Panc1 (cell line): ENCODE results near the gene MTA2. TPM values are rescaled to one million over a fixed set of nuclear protein-coding genes. Genes with fewer than 3 reads are reported as not detected.
A peak's percentile ranks its signal among the peaks of the same experiment; 100 is the strongest.

Source experiments
- ATAC-seq: fragments of 200-7000 bp; cut with Tn5 transposase; 2 replicates; pipeline ENCODE4 v1.9.1; 2020; ENCODE audit warnings: mild to moderate bottlenecking, moderate library complexity
- BruUV-seq: library from RNA; stranded (reverse); fragments of 400-500 nt; replicated peaks from 2 replicates; lab custom pipeline; 2021; lab: Mats Ljungman, UMichigan
- CTCF ChIA-PET: fragments of 300-600 bp; sonication (Branson Sonifier 250); formaldehyde crosslinking; loops from one replicate; lab custom pipeline; 2022; ENCODE audit warnings: antibody characterized with exemption; lab: Charles Lee
- POLR2A ChIA-PET: fragments of 300-600 bp; sonication (Branson Sonifier 250); formaldehyde crosslinking; loops from one replicate; lab custom pipeline; 2022; ENCODE audit warnings: antibody characterized with exemption; lab: Charles Lee
- DNase-seq: peaks from one replicate; pipeline ENCODE4 v3.0.0-alpha.2; 2010; ENCODE audit warnings: low read depth, low spot score
- H3K27ac ChIP-seq: 2 replicates; pipeline ENCODE4 v1.5.1; 2011; ENCODE audit warnings: mild to moderate bottlenecking, low read length, inconsistent platforms
- H3K27me3 ChIP-seq: fragments of 200-500 bp; sonication (Bioruptor generic); 2 replicates; pipeline ENCODE4 v1.6.0; 2014; ENCODE audit warnings: low read length, inconsistent platforms; ENCODE audit not compliant: control insufficient read depth, insufficient read depth
- H3K36me3 ChIP-seq: fragments of 200-500 bp; sonication (Bioruptor generic); 2 replicates; pipeline ENCODE4 v1.5.1; 2014; ENCODE audit warnings: inconsistent platforms, mild to moderate bottlenecking, low read length, moderate library complexity; ENCODE audit not compliant: control insufficient read depth, insufficient read depth
- H3K4me1 ChIP-seq: 2 replicates; pipeline ENCODE4 v1.5.1; 2011; ENCODE audit warnings: inconsistent platforms, mild to moderate bottlenecking, low read length, moderate library complexity; ENCODE audit not compliant: control insufficient read depth, insufficient read depth
- H3K4me3 ChIP-seq, 2 experiments: 2 replicates each; pipeline ENCODE4 v1.5.1; 2011 to 2012; ENCODE audit warnings: low read depth in 2 of 2, low read length in 2 of 2, mild to moderate bottlenecking in 2 of 2, inconsistent platforms in 1 of 2, moderate library complexity in 1 of 2
- H3K9me3 ChIP-seq: fragments of 200-500 bp; sonication (Bioruptor generic); 2 replicates; pipeline ENCODE4 v1.5.1; 2014; ENCODE audit warnings: low read depth, mild to moderate bottlenecking, inconsistent platforms, low read length, moderate library complexity; ENCODE audit not compliant: control insufficient read depth, insufficient read depth
- POLR2AphosphoS5 ChIP-seq: IDR thresholded peaks from 2 replicates; pipeline ENCODE4 v1.6.1; 2012; ENCODE audit warnings: mild to moderate bottlenecking, low read depth, low read length, moderate library complexity
- SIN3A ChIP-seq: IDR thresholded peaks from 2 replicates; pipeline ENCODE4 v1.6.1; 2012; ENCODE audit warnings: low read depth, mild to moderate bottlenecking, low read length, moderate library complexity, borderline replicate concordance; ENCODE audit not compliant: insufficient read depth
- TCF7L2 ChIP-seq: IDR thresholded peaks from 2 replicates; pipeline ENCODE4 v1.6.1; 2011; ENCODE audit warnings: mild to moderate bottlenecking, low read depth, low read length, inconsistent platforms
- in situ Hi-C: cut with HindIII; loops from 2 replicates; pipeline ENCODE4 v1.10.0; 2016; ENCODE audit warnings: low sequenced_read_pairs, low pct_unique_long_range_greater_than_20kb
- intact Hi-C: fragments of 100-400 bp; cut with micrococcal nuclease; formaldehyde crosslinking; loops from one replicate; pipeline ENCODE4 v1.10.0; 2022; ENCODE audit not compliant: unreplicated experiment
- total RNA-seq: library from RNA; stranded (reverse); gene quantifications from one replicate; pipeline ENCODE4 v1.2.1, GENCODE V29; 2021; ENCODE audit not compliant: unreplicated experiment
- TF ChIP-seq, protein P1 (sequence below): fragments of 450-650 bp; IDR thresholded peaks from 2 replicates; pipeline ENCODE4 v1.5.1; 2017; ENCODE audit warnings: mild to moderate bottlenecking
- TF ChIP-seq, protein P2 (sequence below), 2 experiments: IDR thresholded peaks; 2 replicates each; pipeline ENCODE4 v1.6.1; 2011 to 2012; ENCODE audit warnings: low read depth in 2 of 2, control low read depth in 1 of 2, low read length in 1 of 2, mild to moderate bottlenecking in 1 of 2, moderate library complexity in 1 of 2; ENCODE audit not compliant: insufficient read depth in 1 of 2

Gene MTA2
- total RNA-seq, 1 experiment from 2014 or later, result 163 TPM

DNA sequence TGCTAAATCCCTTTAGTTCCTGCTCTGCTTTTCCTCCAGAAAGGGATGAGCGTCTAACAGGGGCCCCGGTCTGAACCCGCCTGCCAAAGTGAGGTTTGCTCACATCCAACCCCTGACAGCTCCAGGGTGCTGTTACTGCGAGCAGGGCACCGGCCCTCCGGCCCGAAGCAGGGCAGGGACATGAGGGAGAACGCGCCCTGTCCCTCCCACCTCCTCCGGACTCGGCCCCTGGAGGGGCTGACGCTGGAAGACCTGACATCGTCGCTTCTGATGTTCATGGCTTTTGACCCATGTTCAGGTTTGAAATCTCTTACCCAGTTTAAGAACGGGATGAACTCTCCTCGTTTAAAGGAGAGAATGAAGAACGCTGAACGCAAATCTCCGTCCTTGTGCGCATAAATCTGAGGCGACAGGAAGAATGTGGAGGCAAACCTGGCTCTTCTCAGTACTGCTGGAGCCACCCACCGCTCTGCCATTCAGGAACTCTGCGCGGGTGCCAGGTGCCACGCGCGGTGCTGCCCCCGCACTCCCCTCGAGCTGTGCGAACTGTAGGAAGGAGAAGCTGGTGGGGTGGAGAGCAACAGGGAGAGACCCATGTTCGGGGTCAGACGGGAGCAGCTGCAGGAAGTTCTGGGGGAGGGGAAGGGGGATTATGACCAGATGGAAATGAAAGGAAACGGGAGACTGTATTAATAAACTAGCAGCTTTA, 27.1 kb downstream of the MTA2 start:
- Histone ChIP-seq H3K27ac (peak overlapping the region; percentile 98), H3K4me3 (peak overlapping the region; percentile 81 to 100), H3K9me3 (no peaks in the 10 kb centered on the region), H3K4me1 (peaks cover 42% of the 10 kb centered on the region), H3K36me3 (peaks cover 31% of the 10 kb centered on the region), H3K27me3 (no peaks in the 10 kb centered on the region)
- DNase-seq, result no peak
- CTCF ChIA-PET, result interaction anchor here (0.7 to 1.0 kb wide), 4 partner anchors 14 to 150 kb away, joined by 3 to 7 read pairs (median 4); partner anchors contain the start of gene TUT1
- POLR2A ChIA-PET, result interaction anchor here (1.0 kb wide), 3 partner anchors 16 to 28 kb away, joined by 3 to 9 read pairs (median 7); partner anchors contain the start of gene AHNAK
- 0 out of 2 replicates have a peak, but pooled peaks have one; percentile 1 for TF ChIP-seq SIN3A
- TF ChIP-seq, protein P1, sequence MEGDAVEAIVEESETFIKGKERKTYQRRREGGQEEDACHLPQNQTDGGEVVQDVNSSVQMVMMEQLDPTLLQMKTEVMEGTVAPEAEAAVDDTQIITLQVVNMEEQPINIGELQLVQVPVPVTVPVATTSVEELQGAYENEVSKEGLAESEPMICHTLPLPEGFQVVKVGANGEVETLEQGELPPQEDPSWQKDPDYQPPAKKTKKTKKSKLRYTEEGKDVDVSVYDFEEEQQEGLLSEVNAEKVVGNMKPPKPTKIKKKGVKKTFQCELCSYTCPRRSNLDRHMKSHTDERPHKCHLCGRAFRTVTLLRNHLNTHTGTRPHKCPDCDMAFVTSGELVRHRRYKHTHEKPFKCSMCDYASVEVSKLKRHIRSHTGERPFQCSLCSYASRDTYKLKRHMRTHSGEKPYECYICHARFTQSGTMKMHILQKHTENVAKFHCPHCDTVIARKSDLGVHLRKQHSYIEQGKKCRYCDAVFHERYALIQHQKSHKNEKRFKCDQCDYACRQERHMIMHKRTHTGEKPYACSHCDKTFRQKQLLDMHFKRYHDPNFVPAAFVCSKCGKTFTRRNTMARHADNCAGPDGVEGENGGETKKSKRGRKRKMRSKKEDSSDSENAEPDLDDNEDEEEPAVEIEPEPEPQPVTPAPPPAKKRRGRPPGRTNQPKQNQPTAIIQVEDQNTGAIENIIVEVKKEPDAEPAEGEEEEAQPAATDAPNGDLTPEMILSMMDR, result no peak
- TF ChIP-seq, protein P2, sequence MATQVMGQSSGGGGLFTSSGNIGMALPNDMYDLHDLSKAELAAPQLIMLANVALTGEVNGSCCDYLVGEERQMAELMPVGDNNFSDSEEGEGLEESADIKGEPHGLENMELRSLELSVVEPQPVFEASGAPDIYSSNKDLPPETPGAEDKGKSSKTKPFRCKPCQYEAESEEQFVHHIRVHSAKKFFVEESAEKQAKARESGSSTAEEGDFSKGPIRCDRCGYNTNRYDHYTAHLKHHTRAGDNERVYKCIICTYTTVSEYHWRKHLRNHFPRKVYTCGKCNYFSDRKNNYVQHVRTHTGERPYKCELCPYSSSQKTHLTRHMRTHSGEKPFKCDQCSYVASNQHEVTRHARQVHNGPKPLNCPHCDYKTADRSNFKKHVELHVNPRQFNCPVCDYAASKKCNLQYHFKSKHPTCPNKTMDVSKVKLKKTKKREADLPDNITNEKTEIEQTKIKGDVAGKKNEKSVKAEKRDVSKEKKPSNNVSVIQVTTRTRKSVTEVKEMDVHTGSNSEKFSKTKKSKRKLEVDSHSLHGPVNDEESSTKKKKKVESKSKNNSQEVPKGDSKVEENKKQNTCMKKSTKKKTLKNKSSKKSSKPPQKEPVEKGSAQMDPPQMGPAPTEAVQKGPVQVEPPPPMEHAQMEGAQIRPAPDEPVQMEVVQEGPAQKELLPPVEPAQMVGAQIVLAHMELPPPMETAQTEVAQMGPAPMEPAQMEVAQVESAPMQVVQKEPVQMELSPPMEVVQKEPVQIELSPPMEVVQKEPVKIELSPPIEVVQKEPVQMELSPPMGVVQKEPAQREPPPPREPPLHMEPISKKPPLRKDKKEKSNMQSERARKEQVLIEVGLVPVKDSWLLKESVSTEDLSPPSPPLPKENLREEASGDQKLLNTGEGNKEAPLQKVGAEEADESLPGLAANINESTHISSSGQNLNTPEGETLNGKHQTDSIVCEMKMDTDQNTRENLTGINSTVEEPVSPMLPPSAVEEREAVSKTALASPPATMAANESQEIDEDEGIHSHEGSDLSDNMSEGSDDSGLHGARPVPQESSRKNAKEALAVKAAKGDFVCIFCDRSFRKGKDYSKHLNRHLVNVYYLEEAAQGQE (IDR thresholded peaks at IDR 0.05; ENCODE audit: insufficient read depth in 1 of 2, low read depth in 2 of 2, low read length in 1 of 2), result no peak
- no peak for TF ChIP-seq TCF7L2
- no peak for TF ChIP-seq POLR2AphosphoS5
- in situ Hi-C loops (no loop called here), intact Hi-C loops (no loop called here)
- BruUV-seq, result TSS peak; percentile 92
- peak; percentile 32 for ATAC-seq

DNA sequence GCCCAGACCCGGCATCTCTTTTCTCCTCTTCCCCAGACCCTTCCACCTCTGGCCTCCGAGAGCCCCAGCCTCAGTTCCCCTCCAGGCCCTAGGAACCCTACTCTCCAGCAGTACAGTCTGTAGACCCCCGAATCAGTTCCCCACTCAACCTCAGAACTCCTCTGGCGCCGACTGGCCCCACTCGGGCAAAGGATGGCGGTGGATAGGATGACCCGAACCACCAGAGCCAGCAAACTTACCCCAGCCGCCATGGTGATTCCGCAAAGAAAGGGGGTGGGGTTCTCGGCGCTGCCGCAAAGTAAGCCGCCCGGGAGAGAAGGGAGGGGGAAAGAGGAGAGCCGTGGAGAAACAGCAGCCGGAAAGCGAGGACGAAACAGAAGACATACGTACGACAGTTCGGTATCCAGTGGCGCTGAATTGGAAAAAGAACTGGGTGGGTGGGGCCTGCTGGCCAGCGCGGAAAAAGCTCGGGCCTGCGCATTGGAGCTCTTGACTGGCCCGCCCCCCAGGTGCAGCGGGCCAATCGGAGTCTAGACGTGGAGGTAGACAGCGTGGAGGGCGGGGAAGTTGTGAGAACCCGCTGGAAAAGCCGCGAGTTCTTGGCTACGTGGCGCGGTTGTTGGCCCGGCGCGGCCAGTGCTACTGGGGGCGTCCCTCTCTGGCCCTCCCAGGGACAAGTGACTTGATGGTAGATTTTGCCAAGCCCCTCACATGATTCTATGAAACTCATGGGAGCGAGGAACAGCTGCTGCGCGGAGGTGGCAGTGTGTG, 27.9 kb downstream of the MTA2 start, which contains the start of gene EEF1G:
EEF1G (minus strand) TSS at position 300 of the 771 bp plus-strand sequence; CDS start at position 251, 49 bp downstream.
- peak; percentile 93 for ATAC-seq
- POLR2A ChIA-PET, result interaction anchor here (1.0 kb wide), 3 partner anchors 17 to 27 kb away, joined by 3 to 9 read pairs (median 7); partner anchors contain the start of gene AHNAK
- TF ChIP-seq SIN3A (0 out of 2 replicates have a peak, but pooled peaks have one; percentile 60), POLR2AphosphoS5 (peak; percentile 93), TCF7L2 (no peak)
- TF ChIP-seq, protein P2 (IDR thresholded peaks at IDR 0.05; ENCODE audit: insufficient read depth in 1 of 2, low read depth in 2 of 2, low read length in 1 of 2), result peak in 1 of 2 experiments; percentile 48; a peak in 2 of 4 replicates
- intact Hi-C loops, result no loop called here
- Histone ChIP-seq H3K4me1 (peaks cover 42% of the 10 kb centered on the region), H3K4me3 (peak within 1 kb of the TSS; percentile 98 to 100), H3K9me3 (no peaks in the 10 kb centered on the region), H3K27ac (peak within 1 kb of the TSS; percentile 99), H3K36me3 (peaks cover 33% of the 10 kb centered on the region), H3K27me3 (no peaks in the 10 kb centered on the region)
- in situ Hi-C loops, result no loop called here
- CTCF ChIA-PET, result interaction anchor here (1.0 kb wide), 3 partner anchors 13 to 149 kb away, joined by 4 to 7 read pairs (median 4); partner anchors contain the start of gene TUT1
- no TSS peak for BruUV-seq
- peak; percentile 98 for DNase-seq
